HG03159 (cell line): ENCODE results near the gene TTYH3.

Experiments
- ATAC-seq: cut with Tn5 transposase; IDR thresholded peaks from one replicate; pipeline ENCODE4 v1.9.1; 2021; ENCODE audit warnings: mild to moderate bottlenecking, moderate library complexity; ENCODE audit not compliant: unreplicated experiment

The TTYH3 gene

DNA sequence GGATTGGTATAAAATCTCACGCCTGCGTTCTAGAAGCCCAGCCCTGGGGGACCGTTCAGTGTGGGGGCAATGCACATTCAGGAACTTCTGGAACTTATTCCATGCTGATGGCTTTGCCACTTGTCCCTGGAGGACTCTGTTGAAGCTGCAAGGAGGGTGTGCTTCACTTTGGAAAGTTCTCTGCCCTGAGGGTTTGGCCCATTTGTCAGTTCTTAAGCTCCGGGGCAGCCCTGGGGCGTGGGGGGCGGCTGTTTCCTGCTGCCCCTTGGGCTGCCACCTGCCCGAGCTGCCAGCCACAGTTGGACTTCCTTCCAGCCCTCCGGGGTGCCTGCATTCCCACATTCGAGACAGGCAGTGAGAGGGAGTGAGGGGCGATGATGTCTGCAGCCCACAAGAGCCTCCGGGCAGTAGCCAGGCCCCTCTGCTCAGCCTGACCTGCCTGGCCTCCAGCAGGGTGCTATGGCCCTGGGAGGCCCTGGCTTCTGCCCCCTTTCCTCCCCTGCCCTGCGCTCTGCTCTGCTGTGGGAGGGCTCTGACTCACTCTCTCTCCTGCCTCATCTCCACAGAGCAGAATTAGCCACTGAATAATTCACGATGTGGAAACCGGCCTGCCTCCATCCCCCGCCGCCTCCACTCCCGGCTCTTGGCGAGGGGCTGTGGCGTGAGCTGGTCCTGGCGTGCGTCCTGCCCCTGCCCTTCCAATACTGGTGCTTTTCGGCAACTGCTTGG lies 1.9 kb downstream of the TTYH3 start:
- no peak for ATAC-seq

DNA sequence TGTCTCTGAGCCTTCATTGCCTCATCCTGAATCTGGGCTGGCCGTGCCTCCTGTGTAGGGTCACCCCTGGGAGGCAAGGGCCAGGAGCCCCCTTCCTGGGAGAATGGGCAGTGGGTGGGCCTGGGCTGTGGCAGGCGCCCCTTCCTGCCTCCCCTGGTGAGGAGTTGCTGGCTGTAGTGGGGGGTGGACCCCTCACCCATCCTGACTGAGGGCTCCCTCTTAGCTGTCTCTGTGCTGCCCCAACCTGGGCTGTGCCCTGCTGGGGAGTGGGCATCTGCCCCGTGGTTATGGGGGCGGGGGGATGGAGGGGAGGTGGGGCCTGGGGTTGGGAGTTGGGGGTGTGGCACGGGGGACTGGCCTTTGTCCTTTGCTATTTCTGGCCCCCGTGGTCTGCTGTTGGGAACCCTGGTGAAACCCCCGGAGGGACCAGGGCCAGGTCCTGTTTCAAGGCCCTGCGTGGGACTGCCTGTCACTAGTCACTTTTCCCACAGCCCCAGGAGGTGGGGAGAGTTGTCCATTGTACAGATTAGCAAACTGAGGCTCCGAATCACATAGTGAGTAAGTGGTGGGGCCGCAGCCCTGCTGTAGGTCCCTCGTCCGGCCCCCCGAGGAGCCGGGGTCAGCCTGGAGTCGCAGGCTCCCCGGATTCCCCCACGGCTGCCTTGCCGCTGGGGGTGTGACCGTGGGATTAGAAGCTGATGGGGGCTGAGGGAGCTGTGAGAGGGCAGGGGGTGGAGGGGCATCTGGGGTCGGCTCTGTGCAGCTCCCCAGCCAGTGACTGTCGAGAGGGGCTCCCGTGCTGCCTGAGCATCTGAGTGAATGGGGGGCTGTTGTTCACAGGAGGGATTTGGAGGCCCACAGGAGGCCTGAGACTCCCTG lies 2.7 kb downstream of the TTYH3 start:
- ATAC-seq: no peak

DNA sequence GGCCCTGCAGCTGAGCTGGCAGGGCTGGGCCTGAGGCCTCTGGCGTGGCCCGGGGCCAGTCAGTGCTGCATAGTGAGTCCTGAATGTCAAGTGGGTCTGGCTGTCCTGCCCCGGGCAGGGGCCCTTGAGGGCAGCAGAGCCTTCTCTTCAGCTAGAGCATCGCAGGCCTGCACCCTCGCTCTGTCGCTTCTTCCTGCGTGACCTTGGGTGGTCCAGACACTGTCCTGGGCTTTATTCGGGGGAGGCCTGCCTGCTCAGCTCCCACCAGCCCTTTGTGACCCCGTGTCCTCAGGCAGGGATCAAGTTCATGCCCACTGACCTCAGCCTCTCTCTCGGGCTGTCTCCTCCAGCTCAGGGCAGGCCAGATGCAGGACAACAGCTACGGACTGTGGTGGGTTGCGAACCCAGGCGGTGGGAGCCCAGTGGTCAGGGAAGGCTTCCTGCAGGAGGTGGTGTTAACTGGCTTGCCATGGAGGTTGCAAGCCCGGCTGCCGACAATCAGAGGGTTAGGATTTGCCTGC lies 3.4 kb downstream of the TTYH3 start:
- ATAC-seq: no peak

DNA sequence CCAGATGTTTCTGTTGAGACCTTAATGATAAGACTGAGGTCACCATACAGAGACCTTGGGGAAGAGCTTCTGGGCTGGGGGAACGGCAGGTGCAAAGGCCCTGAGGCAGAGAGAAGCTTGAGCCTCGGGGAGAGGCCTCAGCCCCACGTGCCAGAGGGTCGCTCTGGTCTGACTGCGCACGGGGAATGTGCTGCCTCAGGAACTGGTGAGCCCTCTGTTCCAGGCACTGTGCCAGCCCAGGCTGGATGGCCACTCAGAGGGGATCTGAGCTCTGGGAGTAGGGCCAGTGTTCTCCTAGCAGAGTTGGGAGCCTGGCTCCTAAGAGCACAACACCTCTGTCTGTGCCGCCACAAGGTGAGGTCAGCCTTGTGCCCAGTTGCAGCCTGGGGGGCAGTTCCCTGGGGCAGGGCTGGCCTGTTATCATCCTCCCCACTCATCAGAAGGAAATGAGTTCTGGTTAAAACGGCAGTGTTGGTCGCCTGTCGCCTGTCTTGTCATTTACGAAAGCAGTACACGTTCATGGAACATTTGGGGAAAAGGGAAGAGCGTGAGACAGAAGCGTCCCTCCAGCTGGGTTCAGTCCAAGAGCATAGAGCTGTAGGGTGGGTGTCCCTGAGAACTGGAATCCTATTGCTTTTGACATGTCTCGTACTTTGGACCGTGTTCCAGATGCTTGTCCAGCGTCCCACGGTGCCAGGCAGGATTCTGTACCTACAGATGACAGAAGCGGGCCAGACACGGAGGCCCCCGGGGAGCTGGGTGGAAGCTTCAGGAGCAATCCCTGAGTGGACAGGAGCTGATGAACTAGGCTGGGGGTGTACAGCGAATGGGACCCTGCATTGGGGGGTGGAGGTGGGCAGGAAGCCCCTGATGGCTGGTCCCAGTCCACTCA lies 4.3 kb downstream of the TTYH3 start:
- no peak for ATAC-seq

DNA sequence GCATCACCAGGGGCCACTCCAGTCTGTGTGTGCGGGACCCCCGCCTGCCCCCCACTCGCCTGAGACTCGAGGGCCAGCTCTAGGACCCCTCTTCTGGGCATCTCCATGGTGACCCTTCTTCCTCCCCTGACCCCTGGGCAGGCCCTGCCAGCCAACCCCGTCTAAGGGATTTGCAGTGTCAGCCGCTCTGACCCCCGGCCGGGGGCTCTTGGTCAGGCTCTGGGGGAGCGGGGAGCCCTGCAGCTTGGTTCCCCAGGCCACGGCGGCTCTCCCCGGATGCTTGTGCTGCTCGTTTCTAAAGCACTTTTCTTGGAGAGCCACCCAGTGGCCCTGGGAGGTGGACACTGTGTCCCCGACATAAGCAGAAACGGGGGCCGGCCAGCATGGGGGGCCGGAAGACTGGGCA lies 5.3 kb downstream of the TTYH3 start:
- ATAC-seq: no peak

DNA sequence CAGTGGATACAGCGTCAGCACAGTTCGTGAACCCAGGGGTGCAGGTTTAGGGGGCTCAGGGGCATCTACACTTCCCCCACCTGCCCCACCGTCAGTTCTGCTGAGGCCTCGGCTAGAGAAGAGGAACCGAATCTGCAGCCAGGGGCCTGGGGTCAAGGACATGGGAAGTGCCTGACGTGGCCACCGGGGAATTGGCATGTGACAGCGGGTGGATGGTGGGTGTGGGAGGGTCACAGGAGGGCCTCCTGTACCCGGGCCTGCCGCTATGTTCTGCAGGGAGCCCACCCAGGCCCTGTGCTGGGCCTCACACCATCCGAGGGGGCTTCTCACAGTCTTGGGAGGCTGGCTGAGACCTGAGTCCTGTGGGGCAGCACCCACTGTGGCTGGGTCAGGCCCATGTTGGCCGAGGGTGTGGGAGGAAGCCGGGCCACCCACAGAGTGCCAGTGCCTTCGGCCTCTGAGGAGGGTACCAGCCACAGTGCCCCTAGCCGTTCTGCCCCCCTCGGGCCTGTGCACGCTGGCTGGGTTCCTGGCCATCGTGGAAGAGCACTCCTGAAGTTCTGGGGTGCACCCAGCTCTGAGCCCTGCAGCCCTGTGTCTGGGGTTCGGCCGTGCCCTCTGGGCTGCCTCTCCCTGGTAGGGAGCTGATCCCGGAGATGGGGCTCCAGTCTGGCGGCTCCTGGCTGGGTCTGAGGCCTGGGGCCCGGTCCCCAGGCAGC lies 5.9 kb downstream of the TTYH3 start:
- peak; percentile 33 for ATAC-seq

DNA sequence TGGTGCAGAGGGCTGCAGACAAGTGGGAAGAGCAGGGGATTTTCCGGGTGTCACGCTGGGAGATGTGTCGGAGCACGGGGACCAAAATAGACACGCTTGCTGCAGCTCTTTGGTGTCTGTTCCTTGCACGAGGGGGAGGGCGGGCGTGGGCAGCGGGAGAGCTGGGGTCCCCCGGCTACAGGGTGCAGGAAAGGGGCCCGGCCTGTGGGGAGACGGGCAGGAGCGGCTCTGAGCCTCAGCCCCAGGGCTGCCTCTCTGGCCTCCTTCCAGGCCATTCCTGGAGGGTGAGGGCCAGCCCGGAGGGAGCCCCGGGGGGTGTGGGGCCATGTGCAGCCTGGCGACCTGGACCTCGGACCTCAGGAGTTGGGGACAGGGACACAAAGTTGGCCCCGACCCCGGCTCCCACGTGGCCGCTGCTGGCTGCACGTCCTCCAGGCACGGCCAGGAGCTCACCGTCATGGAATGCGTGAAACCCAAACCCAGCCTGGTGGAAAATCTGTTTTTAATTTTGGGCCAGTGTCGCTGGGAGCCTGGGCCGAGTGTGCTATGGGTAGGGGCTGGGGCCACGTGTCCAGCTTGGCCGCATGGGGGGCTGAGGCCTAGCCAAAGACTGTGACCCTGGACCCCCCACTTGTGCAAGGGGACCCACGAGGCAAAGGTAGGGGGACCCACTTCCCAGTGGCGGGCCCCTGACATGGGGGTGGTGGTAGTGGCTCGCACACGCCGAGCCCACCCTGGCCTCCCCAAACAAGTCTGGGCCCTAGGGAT lies 6.6 kb downstream of the TTYH3 start:
- no peak for ATAC-seq

DNA sequence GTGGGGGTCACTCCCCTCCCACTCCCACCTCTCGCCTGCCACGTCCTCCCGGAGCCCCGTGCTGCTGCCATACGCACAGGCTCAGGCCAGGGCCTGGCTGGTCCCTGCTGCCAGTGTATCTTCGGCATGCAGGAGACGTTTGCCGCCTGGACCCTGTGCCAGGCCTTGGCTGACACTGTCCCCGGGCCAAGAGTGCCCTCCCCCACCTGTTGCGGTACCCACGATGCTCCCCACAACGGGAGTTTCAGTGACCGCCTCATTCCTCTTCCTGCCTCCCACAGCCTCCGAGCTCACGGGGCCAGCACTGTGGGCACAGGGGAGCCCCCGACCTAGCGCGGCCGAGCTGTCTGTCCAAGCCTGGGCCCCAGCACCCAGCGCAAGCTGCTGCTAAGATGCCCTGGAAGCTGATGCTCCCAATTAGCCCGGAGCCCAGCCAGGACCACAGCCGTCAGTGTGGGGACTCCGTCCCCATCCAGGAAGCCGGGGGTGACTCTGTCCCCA lies 7.4 kb downstream of the TTYH3 start:
- no peak for ATAC-seq

DNA sequence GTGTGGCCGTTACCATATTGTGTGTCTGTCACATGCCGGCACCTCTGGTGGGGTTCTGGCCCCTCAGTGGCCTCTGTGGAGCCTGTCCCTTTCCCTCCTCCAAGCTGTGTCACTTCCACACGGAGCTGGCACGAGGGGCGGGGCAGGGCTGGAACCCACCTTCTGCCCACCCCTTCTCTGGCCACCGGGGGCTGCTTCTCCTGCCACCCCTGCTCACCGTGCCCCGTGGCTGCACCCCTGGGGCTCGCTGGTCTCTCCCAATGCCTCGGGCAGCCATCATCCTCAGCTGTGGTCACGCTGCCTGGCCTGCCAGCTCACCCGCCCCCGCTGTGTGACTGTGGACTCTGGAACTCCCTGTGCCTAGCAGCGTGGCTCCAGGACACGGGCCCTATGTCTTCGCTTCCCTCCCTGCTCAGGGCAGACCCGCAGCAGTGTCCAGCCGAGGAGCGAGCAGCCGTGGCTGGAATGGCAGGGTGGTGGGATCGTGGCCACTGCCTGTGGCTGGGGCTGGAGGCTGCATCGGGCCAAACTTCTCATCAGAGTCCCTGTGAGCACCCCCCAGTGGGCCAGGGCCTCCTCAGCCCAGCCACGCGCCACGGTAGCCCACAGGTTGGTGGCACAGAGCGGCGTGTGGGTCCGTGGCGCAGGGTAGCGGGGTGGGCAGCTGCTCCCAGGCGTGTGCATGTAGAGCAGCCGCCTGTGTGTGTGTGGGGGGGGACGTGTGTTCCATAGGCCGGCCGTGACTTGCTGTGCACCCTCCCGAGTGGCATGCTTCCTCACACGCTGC lies 8.1 kb downstream of the TTYH3 start:
- no peak for ATAC-seq

DNA sequence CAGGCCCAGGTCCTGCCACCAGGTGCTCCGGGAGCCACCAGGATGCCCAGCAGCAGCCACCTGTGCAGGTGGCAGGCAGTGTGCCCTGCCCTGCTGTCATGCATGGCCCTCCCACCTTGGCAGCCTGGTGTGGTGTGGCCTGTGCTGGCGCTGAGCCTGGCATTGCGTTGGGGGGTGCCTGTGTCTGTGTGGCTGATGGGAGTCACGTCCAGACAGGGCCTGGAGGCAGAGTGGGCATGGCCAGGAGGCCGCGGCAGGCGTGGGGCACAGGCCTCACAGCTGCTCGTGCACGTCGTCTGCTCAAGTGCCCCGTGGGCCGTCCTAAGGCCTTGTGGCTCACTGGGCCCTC lies 8.7 kb downstream of the TTYH3 start:
- ATAC-seq: no peak

DNA sequence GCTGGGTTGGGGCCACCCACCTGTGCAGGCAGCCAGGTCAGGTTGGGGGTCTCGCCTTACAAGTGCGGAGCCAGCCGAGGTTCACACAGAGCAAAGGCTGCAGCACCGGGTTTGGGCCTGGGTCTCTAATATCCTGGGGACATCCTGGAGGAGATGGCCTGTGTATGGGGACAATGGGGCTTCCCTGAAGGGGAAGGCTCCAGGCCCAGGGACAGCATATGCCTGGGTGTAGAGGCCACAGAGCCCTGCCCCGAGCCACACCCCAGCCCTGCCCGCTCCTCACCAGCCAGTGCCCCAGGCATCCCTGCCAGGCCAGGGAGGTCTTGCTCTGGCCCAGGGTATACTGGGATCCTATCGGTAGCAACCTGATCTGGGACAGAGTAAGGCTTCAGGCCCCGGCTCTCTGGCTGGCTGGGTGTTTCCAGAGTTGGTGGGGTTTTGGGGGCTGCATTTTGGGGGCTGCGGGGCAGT lies 9.1 kb downstream of the TTYH3 start:
- ATAC-seq: no peak

DNA sequence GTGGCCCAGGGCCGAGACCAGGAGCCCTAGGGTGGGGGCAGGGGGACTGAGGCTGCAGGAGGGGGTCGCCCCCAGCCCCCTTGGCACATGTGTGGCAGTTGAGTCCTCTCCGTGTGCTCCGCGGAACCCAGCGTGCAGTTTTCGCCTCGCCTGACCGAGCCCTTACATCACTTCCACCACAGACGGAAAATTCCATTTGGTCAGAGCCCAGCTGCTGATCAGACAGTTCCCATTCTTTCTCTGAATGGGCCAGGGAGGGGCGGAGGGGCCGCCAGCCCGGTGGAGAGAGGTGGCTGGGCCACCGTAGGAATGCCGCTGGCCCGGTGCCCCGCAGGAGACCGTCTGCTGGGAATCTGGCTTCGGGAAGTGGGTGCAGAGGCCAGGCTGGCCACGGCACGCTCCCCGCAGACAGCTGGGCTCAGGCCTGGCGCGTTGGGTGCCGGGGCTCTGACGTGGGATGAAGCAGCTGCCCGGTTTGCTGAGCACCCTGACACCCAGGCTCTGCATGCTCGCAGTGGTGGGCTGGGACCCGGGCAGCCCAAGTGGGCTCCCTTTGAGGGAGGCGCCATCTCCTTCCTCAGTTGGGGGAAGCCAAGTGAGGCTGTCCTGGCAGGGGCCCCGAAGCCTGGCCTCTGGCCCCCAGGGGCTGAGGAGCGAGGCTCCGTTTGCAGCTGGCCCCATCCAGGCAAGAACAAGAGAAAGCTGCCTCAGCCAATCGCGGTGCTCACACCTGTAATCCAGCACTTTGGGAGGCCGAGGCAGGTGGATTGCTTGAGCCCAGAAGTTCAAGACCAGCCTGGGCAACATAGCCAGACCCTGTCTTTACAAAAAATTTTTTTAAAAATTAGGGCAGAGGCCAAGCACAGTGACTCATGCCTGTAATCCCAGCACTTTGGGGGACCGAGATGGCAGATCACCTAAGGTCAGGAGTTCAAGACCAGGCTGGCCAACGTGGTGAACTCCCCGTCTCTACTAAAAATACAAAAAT lies 9.9 kb downstream of the TTYH3 start:
- ATAC-seq: peak; percentile 37

DNA sequence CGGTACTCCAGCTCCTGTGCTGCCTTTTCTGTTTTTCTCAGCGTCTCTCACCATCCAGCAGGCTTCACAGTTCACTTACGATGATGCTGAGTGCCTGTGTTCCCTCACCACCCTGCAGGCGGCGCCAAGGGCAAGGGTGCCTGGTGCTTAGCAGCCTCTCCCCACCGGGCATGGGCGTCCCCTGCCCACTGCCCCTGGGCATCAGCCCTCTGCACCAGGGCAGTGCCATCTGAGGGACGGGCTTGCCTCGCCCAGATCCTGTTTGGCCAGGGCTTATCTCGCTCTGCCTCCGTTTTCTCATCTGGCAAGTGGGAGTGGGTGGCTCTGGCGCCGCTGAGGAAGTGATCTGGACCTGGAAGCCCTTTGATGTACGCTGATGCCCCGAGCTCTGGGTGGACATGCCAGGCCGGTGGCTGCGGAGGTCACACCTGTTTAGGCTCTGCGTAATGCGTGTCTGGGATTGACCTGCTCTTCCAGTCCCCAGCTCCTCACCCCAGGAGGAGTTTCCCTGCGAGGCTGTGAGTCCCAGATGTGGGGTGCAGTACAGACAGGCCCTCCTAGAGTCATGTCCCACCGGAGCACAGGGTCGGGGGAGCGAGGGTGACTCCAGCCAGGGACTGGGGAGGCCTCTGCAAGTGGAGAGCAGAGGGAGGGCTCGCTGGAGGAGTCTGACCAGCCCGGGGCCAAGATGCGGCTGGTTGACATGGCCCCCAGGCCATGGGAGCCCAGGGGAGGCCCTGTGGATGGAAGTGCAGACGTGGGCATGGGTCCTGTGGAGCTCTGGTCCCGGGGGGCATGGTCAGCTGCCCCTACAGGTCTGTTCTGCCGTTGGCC lies 11.8 kb downstream of the TTYH3 start:
- ATAC-seq: no peak

DNA sequence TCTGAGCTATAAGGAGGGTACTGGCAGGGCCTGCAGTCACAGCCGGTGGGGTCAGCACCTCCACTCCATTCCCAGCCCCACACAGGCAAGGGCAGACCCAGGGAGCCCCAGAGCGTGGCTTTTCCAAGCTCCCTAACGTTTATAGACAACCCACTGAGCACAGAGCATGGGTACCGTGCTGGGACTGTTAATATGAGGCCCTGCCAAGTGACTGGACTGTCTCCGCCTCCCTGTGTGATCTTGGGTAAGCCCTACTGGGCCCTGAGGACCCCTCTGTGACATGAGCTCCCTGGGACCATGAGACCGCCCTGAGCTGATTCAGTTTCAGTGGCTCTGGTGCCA lies 12.4 kb downstream of the TTYH3 start:
- ATAC-seq: no peak

DNA sequence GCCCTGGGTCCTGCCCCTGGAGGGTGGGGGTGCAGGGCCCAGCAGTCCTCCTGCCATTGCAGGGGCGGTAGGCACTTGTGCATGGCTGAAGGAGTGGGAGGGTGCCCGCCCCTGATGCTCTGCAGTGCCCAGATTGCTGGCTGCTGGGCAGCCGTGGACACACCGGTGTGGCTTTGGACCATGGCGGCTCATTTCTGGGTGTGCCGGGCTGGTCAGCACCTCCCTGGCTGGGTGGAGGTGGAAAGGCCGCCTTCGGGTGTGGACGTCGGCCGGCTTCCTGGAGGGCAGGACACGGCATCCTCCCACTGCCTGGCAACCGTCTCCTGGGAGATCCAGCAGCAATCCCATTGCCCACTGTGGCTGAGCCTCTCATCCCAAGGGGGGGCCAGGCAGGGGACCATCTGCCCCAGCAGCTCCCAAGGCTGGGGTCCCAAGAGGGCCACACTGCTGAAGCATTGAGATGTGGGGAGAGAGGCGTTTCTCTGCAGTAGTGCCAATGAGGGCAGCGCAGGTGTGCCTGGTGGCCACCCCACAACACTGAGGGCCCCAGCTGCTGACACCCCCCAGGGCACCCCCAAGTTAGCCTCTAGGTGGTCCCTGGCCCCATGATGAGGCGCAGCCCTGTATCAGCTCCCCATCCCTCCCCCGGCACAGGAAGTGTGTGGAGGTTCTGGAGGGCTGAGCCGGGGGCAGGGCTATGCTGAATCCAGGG lies 12.9 kb downstream of the TTYH3 start:
- ATAC-seq: peak; percentile 32

DNA sequence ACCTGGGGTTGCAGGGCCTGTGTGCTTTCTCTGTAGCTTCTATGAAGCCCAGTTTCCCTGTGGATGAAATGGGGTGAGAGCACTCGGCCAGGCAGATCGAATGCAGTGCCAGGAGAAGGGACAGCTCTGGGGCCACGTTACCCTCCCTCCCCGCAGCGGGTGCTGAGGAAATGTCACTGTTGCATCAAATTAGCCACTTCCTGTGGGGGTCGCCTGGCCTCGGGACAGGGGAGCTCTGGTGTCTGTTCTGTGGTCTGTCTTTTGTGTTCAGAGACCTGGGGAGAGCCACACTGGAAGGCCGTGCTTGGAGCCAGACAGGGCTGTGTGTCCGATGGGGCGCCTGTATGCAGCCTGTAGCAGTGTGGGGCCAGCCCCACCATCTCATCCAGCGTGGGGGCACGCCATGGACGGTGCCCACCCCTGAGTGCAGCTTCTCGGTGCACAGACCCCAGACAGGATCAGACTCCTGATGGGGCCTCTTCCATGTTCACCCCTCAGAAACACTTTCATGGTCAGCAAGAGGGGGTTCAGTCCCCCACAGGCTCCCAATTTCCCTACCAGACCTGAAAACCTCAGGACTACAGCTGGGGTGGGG lies 13.6 kb downstream of the TTYH3 start:
- peak; percentile 51 for ATAC-seq
